ENCODE measurements around the gene GARRE1.

DNA sequence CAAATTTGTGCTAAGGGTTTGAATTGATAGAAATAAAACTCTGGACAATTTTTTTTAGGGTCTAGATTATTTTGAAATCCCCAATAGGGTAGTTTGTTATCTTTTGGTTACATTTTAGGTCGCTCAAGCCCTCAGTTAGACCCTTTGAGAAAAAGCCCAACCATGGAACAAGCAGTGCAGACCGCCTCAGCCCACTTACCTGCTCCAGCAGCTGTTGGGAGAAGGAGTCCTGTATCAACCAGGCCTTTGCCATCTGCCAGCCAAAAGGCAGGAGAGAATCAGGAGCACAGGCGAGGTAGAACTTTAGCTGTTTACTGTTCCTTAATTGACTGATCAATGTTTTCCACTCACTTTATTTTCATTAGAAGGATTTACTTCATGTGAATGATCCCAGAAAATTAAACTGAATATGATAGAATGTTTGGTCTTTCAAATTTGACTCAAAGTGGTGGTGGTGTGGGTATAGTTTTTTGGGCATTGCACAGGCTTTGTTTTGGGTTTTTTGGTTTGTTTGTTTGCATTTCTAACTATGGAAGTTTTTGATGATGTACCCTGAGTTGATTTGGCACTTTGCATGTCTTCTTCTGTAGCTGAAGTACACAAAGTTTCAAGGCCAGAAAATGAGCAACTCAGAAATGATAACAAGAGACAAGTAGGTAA, 39.2 kb upstream of the GARRE1 start:
- no peak for TF ChIP-seq CTCF (IDR thresholded peaks at IDR 0.05)
- TF ChIP-seq POLR2A (IDR thresholded peaks at IDR 0.05): no peak

Data from adrenal gland (tissue), 5 donors.